Astrocyte of the cerebellum (primary cell): ENCODE data around the gene ITPRIP.

Experiments used
- DNase-seq: peaks from one replicate; pipeline ENCODE4 v3.0.0-alpha.2; 2011; ENCODE audit warnings: low read depth
- H3K4me3 ChIP-seq: 2 replicates; pipeline ENCODE4 v1.5.1; 2011; ENCODE audit warnings: mild to moderate bottlenecking, low read depth, low read length, moderate library complexity
- in situ Hi-C: cut with HindIII; loops from 2 replicates; pipeline ENCODE4 v1.10.0; 2017; ENCODE audit warnings: low sequenced_read_pairs
- TF ChIP-seq, protein P1 (sequence below): IDR thresholded peaks from 2 replicates; pipeline ENCODE4 v1.5.1; 2012; ENCODE audit warnings: low read length, low read depth, moderate library complexity, mild to moderate bottlenecking; ENCODE audit errors: missing control alignments

The ITPRIP gene

DNA sequence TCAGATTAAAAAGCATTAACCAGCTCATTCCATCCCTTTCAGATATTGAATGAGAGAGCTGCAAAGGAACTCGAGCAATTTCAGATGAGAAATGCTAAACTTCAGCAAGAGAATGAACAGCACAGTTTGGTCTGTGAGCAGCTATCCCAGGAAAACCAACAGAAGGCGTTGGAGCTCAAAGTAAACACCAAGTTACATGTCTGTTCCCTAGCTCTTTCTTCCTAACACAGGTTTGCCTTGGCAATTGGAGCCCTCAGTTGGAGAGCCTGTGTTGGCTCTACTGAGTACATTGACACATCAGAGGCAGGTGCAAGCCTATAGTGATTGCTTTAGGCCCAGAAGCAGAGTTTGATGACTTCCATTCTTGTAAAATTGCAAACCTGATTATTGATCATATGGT lies 30.1 kb upstream of the ITPRIP start:
- no peak overlapping the region for H3K4me3 ChIP-seq
- in situ Hi-C loops: no loop called here
- TF ChIP-seq, protein P1, sequence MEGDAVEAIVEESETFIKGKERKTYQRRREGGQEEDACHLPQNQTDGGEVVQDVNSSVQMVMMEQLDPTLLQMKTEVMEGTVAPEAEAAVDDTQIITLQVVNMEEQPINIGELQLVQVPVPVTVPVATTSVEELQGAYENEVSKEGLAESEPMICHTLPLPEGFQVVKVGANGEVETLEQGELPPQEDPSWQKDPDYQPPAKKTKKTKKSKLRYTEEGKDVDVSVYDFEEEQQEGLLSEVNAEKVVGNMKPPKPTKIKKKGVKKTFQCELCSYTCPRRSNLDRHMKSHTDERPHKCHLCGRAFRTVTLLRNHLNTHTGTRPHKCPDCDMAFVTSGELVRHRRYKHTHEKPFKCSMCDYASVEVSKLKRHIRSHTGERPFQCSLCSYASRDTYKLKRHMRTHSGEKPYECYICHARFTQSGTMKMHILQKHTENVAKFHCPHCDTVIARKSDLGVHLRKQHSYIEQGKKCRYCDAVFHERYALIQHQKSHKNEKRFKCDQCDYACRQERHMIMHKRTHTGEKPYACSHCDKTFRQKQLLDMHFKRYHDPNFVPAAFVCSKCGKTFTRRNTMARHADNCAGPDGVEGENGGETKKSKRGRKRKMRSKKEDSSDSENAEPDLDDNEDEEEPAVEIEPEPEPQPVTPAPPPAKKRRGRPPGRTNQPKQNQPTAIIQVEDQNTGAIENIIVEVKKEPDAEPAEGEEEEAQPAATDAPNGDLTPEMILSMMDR: no peak
- DNase-seq: no peak

DNA sequence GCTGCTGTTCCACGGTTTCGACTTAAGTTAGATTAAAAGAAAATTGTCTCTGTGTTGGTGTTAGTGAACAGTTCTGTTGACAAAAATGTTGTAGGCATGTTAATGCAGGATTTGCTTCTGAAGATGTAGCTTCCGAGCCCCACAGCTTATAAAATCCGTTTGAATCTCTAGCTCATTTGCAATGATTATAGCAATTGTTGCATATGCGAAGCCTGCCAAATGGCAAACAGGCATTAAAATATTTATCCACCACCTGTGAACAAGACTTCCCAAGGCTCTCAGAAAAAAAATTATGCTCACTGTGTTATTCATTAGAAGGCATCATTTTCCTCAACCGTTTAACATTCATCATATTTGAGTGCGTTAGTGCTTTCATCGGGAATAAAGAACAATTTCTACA lies 29.6 kb upstream of the ITPRIP start:
- TF ChIP-seq, protein P1: no peak
- in situ Hi-C loops: no loop called here
- DNase-seq: no peak
- no peak overlapping the region for H3K4me3 ChIP-seq

DNA sequence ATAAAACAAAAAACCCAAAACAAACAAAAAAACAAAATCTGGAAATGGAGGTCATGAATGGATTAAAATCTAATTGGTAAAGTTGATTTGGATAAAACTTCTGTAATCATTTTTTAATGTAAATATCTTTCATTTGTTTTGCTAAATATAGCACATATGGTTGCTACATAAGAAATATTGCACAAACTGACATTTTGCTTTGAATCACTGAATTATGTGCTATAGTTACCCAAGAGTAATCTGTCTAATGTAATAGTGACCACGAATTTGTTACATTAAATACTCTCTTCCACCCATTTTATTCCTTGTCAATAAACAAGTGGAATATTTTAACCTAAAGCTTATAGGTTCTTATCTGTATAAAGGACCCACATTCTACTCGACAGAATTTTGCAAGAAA lies 21.5 kb upstream of the ITPRIP start:
- TF ChIP-seq, protein P1: no peak
- in situ Hi-C loops: no loop called here
- DNase-seq: no peak
- no peak overlapping the region for H3K4me3 ChIP-seq

DNA sequence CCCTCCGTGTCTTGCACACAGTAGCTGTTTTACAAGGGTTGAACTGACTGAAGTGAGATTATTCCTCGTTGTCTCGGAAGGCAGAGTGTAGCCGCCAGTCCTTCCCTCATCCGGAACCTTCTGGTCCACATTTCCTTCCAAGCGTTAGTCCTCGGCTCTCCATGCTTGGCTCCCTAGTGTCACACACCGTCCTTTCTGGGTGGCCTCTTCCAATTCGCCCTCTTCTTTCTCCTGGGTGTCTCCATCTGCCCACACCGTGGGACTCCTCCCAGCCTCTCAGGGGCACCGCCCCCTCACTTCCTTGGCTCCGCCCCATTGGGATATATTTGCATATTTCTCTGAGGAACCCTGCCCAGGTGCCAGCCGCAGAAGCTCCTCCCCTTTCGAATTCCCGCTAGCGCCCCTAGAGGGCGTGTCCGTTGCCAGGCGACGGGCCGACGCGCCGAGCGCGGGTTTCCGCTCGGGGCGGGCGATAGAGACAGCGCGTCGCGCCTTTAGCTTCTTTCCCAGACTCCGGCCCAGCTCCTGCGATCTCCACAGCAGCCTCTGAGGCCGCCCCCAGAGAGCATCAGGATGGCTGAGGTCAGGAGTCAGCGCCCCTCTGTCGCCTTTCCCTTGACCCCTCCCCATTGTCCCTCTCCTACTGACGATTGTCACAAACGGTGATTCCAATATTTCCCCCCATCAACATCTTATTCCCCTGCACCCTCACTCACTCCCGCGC lies 15.2 kb upstream of the ITPRIP start, which contains the start of gene CFAP58:
CFAP58 (plus strand) TSS at position 509 of the 724 bp plus-strand sequence; CDS start at position 574, 65 bp downstream.
- H3K4me3 ChIP-seq: peak within 1 kb of the TSS; percentile 50
- no peak for DNase-seq
- TF ChIP-seq, protein P1: peak; percentile 74
- in situ Hi-C loops: no loop called here

DNA sequence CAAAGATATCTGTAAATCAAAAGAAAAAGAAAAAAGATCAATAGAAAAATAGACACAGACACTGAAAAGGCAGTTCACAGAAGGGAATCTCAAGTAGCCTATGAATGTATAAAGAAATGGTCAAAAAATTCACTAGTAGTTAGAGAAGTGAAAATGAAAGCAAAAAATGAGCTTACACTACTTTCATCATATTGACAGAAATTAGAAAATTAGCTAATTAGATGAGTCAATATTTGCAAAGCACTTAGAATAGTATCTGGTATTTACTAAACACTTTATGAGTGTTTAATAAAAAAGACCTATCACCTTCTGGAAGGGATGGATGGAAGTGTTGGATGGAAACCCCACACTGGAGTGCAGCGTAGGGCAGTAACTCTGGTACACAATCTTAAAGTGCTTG lies 13.7 kb upstream of the ITPRIP start:
- no peak for DNase-seq
- H3K4me3 ChIP-seq: no peak overlapping the region
- TF ChIP-seq, protein P1: no peak
- in situ Hi-C loops: no loop called here

DNA sequence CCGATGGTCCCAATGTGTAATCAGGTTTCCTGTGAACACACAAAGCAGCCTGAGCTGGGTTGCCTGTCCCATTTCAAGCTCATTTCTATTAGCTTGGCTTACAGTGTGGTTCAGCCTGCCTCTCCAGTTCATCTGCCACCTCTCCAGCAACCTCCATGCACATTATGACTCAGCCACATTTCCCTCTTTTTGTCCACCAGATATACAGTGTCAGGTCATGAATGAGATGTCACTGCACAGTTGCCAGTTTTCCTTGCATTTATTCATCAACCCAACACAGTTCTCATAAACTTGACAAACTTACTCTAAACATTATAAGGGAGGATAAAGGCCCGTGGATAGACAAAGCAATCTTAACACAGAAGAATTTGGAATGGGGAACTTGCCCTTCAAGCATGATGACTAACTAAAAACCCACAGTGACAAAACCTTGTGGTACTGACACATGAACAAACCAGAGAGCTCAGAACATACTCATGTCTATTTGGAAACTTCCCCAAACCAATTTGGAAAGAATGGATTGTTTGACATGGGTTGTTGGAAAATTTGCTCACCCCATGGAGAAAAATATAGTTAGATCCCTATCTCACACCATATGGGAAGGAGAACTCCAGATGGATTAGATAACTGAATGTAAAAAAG lies 12.9 kb upstream of the ITPRIP start:
- in situ Hi-C loops: no loop called here
- TF ChIP-seq, protein P1: no peak
- no peak for DNase-seq
- H3K4me3 ChIP-seq: no peak overlapping the region
